ENCODE measurements around the gene TSHZ1.
A peak's percentile ranks its signal among the peaks of the same experiment; 100 is the strongest.

Gene TSHZ1

GRCh38 chr18:75221897-75222296 lies 11.3 kb downstream of the TSHZ1 start:
- Histone ChIP-seq H3K36me3 (ENCODE audit: control insufficient read depth in 2 of 2, insufficient read depth in 2 of 2, low read length in 2 of 2) (no peaks in the 10 kb centered on the region), H3K27me3 (ENCODE audit: control insufficient read depth in 2 of 2, insufficient read depth in 2 of 2, low read length in 2 of 2) (no peaks in the 10 kb centered on the region), H3K27ac (ENCODE audit: low read depth in 2 of 2, low read length in 2 of 2) (no peak overlapping the region)

GRCh38 chr18:75222407-75222806 lies 11.8 kb downstream of the TSHZ1 start:
- Histone ChIP-seq H3K9ac (ENCODE audit: low read depth in 1 of 2, low read length in 2 of 2) (no peak overlapping the region), H3K36me3 (ENCODE audit: control insufficient read depth in 2 of 2, insufficient read depth in 2 of 2, low read length in 2 of 2) (no peaks in the 10 kb centered on the region), H3K27me3 (ENCODE audit: control insufficient read depth in 2 of 2, insufficient read depth in 2 of 2, low read length in 2 of 2) (no peaks in the 10 kb centered on the region), H3K9me3 (ENCODE audit: control insufficient read depth in 2 of 2, low read length in 2 of 2) (no peaks in the 10 kb centered on the region), H3K4me1 (ENCODE audit: control insufficient read depth in 2 of 2, insufficient read depth in 2 of 2, low read length in 2 of 2) (peaks cover 31 to 35% of the 10 kb centered on the region in 2 donors), H3K27ac (ENCODE audit: low read depth in 2 of 2, low read length in 2 of 2) (no peak overlapping the region), H3K4me3 (ENCODE audit: low read length in 2 of 2) (no peak overlapping the region)

More at GRCh38 chr18:75221897-75222296, 11.3 kb downstream of the TSHZ1 start:
- H3K9me3 ChIP-seq (ENCODE audit: control insufficient read depth in 2 of 2, low read length in 2 of 2) = no peaks in the 10 kb centered on the region
- no peak overlapping the region for H3K4me3 ChIP-seq (ENCODE audit: low read length in 2 of 2)
- H3K9ac ChIP-seq (ENCODE audit: low read depth in 1 of 2, low read length in 2 of 2) = no peak overlapping the region
- H3K4me1 ChIP-seq (ENCODE audit: control insufficient read depth in 2 of 2, insufficient read depth in 2 of 2, low read length in 2 of 2) = peaks cover 29 to 35% of the 10 kb centered on the region in 2 donors

GRCh38 chr18:75223687-75224347 lies 13.2 kb downstream of the TSHZ1 start:
- Histone ChIP-seq H3K9ac (ENCODE audit: low read depth in 1 of 2, low read length in 2 of 2) (no peak overlapping the region), H3K27me3 (ENCODE audit: control insufficient read depth in 2 of 2, insufficient read depth in 2 of 2, low read length in 2 of 2) (no peaks in the 10 kb centered on the region), H3K4me3 (ENCODE audit: low read length in 2 of 2) (no peak overlapping the region), H3K27ac (ENCODE audit: low read depth in 2 of 2, low read length in 2 of 2) (no peak overlapping the region), H3K36me3 (ENCODE audit: control insufficient read depth in 2 of 2, insufficient read depth in 2 of 2, low read length in 2 of 2) (no peaks in the 10 kb centered on the region), H3K9me3 (ENCODE audit: control insufficient read depth in 2 of 2, low read length in 2 of 2) (no peaks in the 10 kb centered on the region), H3K4me1 (ENCODE audit: control insufficient read depth in 2 of 2, insufficient read depth in 2 of 2, low read length in 2 of 2) (peaks cover 22 to 29% of the 10 kb centered on the region in 2 donors)

GRCh38 chr18:75226286-75226955 lies 15.8 kb downstream of the TSHZ1 start:
- H3K36me3 ChIP-seq (ENCODE audit: control insufficient read depth in 2 of 2, insufficient read depth in 2 of 2, low read length in 2 of 2) = peaks cover 0 to 2% of the 10 kb centered on the region in 2 donors
- peak overlapping the region in 1 of 2 donors; percentile 23 for H3K4me3 ChIP-seq (ENCODE audit: low read length in 2 of 2)
- H3K4me1 ChIP-seq (ENCODE audit: control insufficient read depth in 2 of 2, insufficient read depth in 2 of 2, low read length in 2 of 2) = peaks cover 13 to 19% of the 10 kb centered on the region in 2 donors
- H3K27me3 ChIP-seq (ENCODE audit: control insufficient read depth in 2 of 2, insufficient read depth in 2 of 2, low read length in 2 of 2) = no peaks in the 10 kb centered on the region
- H3K27ac ChIP-seq (ENCODE audit: low read depth in 2 of 2, low read length in 2 of 2) = no peak overlapping the region
- H3K9ac ChIP-seq (ENCODE audit: low read depth in 1 of 2, low read length in 2 of 2) = no peak overlapping the region
- H3K9me3 ChIP-seq (ENCODE audit: control insufficient read depth in 2 of 2, low read length in 2 of 2) = no peaks in the 10 kb centered on the region

- Histone ChIP-seq H3K27ac (ENCODE audit: low read depth in 2 of 2, low read length in 2 of 2) (no peak overlapping the region), H3K4me1 (ENCODE audit: control insufficient read depth in 2 of 2, insufficient read depth in 2 of 2, low read length in 2 of 2) (peaks cover 13 to 19% of the 10 kb centered on the region in 2 donors), H3K9me3 (ENCODE audit: control insufficient read depth in 2 of 2, low read length in 2 of 2) (no peaks in the 10 kb centered on the region), H3K4me3 (ENCODE audit: low read length in 2 of 2) (peak overlapping the region in 1 of 2 donors; percentile 23), H3K36me3 (ENCODE audit: control insufficient read depth in 2 of 2, insufficient read depth in 2 of 2, low read length in 2 of 2) (peaks cover 0 to 2% of the 10 kb centered on the region in 2 donors), H3K9ac (ENCODE audit: low read depth in 1 of 2, low read length in 2 of 2) (no peak overlapping the region), H3K27me3 (ENCODE audit: control insufficient read depth in 2 of 2, insufficient read depth in 2 of 2, low read length in 2 of 2) (no peaks in the 10 kb centered on the region)
These were observed 16.3 kb downstream of the TSHZ1 start for GRCh38 chr18:75226956-75227316.

GRCh38 chr18:75227535-75228296 lies 17.1 kb downstream of the TSHZ1 start:
- no peaks in the 10 kb centered on the region for H3K9me3 ChIP-seq (ENCODE audit: control insufficient read depth in 2 of 2, low read length in 2 of 2)
- peak overlapping the region in 1 of 2 donors; percentile 7 for H3K27ac ChIP-seq (ENCODE audit: low read depth in 2 of 2, low read length in 2 of 2)
- H3K27me3 ChIP-seq (ENCODE audit: control insufficient read depth in 2 of 2, insufficient read depth in 2 of 2, low read length in 2 of 2) = no peaks in the 10 kb centered on the region
- no peak overlapping the region for H3K9ac ChIP-seq (ENCODE audit: low read depth in 1 of 2, low read length in 2 of 2)
- peaks cover 0 to 2% of the 10 kb centered on the region in 2 donors for H3K36me3 ChIP-seq (ENCODE audit: control insufficient read depth in 2 of 2, insufficient read depth in 2 of 2, low read length in 2 of 2)
- H3K4me1 ChIP-seq (ENCODE audit: control insufficient read depth in 2 of 2, insufficient read depth in 2 of 2, low read length in 2 of 2) = peaks cover 13 to 19% of the 10 kb centered on the region in 2 donors
- peak overlapping the region in 1 of 2 donors; percentile 29 for H3K4me3 ChIP-seq (ENCODE audit: low read length in 2 of 2)

GRCh38 chr18:75228967-75229366 lies 18.4 kb downstream of the TSHZ1 start:
- H3K27ac ChIP-seq (ENCODE audit: low read depth in 2 of 2, low read length in 2 of 2) = no peak overlapping the region
- no peak overlapping the region for H3K4me3 ChIP-seq (ENCODE audit: low read length in 2 of 2)
- peaks cover 13 to 19% of the 10 kb centered on the region in 2 donors for H3K4me1 ChIP-seq (ENCODE audit: control insufficient read depth in 2 of 2, insufficient read depth in 2 of 2, low read length in 2 of 2)
- no peaks in the 10 kb centered on the region for H3K9me3 ChIP-seq (ENCODE audit: control insufficient read depth in 2 of 2, low read length in 2 of 2)
- H3K27me3 ChIP-seq (ENCODE audit: control insufficient read depth in 2 of 2, insufficient read depth in 2 of 2, low read length in 2 of 2) = no peaks in the 10 kb centered on the region
- no peak overlapping the region for H3K9ac ChIP-seq (ENCODE audit: low read depth in 1 of 2, low read length in 2 of 2)
- H3K36me3 ChIP-seq (ENCODE audit: control insufficient read depth in 2 of 2, insufficient read depth in 2 of 2, low read length in 2 of 2) = peaks cover 0 to 2% of the 10 kb centered on the region in 2 donors

- Histone ChIP-seq H3K9me3 (ENCODE audit: control insufficient read depth in 2 of 2, low read length in 2 of 2) (no peaks in the 10 kb centered on the region), H3K4me3 (ENCODE audit: low read length in 2 of 2) (no peak overlapping the region), H3K9ac (ENCODE audit: low read depth in 1 of 2, low read length in 2 of 2) (no peak overlapping the region), H3K36me3 (ENCODE audit: control insufficient read depth in 2 of 2, insufficient read depth in 2 of 2, low read length in 2 of 2) (peaks cover 0 to 2% of the 10 kb centered on the region in 2 donors), H3K27me3 (ENCODE audit: control insufficient read depth in 2 of 2, insufficient read depth in 2 of 2, low read length in 2 of 2) (no peaks in the 10 kb centered on the region), H3K27ac (ENCODE audit: low read depth in 2 of 2, low read length in 2 of 2) (no peak overlapping the region), H3K4me1 (ENCODE audit: control insufficient read depth in 2 of 2, insufficient read depth in 2 of 2, low read length in 2 of 2) (peaks cover 13 to 19% of the 10 kb centered on the region in 2 donors)
These were observed 18.8 kb downstream of the TSHZ1 start for GRCh38 chr18:75229437-75229836.

GRCh38 chr18:75230163-75231052 lies 19.8 kb downstream of the TSHZ1 start:
- no peaks in the 10 kb centered on the region for H3K27me3 ChIP-seq (ENCODE audit: control insufficient read depth in 2 of 2, insufficient read depth in 2 of 2, low read length in 2 of 2)
- H3K4me3 ChIP-seq (ENCODE audit: low read length in 2 of 2) = no peak overlapping the region
- no peaks in the 10 kb centered on the region for H3K9me3 ChIP-seq (ENCODE audit: control insufficient read depth in 2 of 2, low read length in 2 of 2)
- H3K9ac ChIP-seq (ENCODE audit: low read depth in 1 of 2, low read length in 2 of 2) = no peak overlapping the region
- H3K27ac ChIP-seq (ENCODE audit: low read depth in 2 of 2, low read length in 2 of 2) = no peak overlapping the region
- H3K4me1 ChIP-seq (ENCODE audit: control insufficient read depth in 2 of 2, insufficient read depth in 2 of 2, low read length in 2 of 2) = peaks cover 13 to 19% of the 10 kb centered on the region in 2 donors
- H3K36me3 ChIP-seq (ENCODE audit: control insufficient read depth in 2 of 2, insufficient read depth in 2 of 2, low read length in 2 of 2) = peaks cover 0 to 2% of the 10 kb centered on the region in 2 donors
